NCI-H146 treated with DMSO at 0.1 percent for 48 hours (cell line): ENCODE data around the gene MAN1C1.
"Not testable (repeated sequence)": the region's sequence is repeated elsewhere in the genome, so short reads cannot be mapped to it uniquely, and the experiment has no call there.

ENCODE experiments used
- DNase-seq: peaks from one replicate; lab custom pipeline; 2025; ENCODE audit not compliant: unreplicated experiment; lab: John Stamatoyannopoulos, UW

MAN1C1 gene

DNA sequence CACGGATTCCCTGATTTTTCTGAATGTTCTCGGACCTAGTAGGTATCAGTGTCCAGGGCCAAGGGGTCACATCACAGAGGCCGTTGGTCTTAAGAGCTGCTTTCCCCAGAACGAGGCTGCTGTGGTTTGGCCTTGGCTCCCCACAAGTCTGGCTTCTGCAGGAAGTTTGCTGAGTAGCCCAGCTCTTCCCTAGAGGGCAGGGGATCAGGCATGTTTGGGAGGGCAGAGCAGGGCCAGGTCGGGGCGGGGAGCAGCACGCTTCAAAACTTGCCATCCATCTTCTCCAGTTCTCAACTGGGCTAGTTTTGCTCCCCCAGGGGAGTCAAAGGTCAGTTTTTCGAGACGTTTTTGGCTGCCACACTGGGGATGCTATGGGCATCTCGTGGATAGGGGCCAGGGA is 37.0 kb downstream of the MAN1C1 start:
- DNase-seq, result no peak

DNA sequence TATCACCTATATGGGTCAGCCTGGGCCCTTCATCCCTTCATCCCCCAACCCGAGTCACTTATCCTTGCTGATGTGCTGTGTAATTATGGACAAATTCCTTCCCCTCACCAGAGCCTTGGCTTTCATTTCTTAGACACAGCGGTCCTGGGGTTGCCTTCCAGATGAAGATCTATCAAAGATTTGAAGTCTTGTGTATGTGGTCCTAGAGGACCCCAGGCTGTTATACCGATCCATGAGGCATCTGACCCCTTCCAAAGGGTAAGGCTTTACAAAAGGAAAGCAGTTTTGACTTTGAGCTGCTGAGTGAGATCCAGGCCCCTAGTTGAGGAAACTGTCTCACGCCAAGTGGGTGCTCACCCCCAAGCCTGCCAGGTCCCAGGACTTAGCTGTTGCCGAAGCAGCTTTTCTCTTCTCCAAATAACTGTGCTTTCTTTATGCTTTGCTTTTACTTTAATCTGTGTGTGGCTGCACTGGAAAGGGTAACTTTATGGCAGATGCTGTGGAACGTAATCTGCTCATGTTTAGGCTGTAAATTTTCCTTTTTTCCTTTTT is 37.6 kb downstream of the MAN1C1 start:
- no peak for DNase-seq

DNA sequence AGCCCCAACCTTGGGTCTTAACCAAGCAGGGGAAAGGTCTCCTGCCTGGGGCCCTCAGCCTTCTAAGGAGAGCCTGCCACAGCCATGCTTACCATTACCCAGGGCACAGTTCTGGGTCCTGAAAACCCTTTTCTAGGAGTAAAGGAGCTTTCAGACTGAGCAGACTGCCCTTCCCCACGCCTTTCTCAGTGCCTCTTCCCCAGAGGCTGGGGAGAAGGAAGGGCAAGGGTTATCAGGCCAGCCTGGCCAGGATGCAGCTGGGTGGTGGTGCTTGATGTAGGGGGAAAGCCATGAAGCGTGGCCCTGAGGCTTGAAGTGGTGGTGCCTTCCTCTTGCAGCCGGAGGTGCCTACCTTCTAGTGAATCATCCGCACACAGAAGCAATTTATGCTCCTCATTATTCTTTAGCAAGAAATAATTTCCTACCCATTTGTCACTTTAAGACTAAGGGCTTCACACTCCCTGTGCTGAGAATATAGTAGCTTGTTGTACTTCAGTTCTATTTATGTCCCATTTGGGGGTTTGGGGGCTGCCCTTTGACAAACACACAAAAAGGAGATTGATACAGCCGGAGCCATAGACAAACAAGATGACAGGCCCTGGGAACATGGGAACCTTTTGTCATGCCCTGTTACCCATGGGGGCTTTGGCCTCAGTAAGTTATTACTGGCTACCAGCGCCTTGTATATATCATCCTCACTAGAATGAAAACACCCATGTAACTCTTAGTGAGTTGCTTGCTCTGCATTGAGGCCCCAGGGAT is 40.7 kb downstream of the MAN1C1 start:
- no peak for DNase-seq

DNA sequence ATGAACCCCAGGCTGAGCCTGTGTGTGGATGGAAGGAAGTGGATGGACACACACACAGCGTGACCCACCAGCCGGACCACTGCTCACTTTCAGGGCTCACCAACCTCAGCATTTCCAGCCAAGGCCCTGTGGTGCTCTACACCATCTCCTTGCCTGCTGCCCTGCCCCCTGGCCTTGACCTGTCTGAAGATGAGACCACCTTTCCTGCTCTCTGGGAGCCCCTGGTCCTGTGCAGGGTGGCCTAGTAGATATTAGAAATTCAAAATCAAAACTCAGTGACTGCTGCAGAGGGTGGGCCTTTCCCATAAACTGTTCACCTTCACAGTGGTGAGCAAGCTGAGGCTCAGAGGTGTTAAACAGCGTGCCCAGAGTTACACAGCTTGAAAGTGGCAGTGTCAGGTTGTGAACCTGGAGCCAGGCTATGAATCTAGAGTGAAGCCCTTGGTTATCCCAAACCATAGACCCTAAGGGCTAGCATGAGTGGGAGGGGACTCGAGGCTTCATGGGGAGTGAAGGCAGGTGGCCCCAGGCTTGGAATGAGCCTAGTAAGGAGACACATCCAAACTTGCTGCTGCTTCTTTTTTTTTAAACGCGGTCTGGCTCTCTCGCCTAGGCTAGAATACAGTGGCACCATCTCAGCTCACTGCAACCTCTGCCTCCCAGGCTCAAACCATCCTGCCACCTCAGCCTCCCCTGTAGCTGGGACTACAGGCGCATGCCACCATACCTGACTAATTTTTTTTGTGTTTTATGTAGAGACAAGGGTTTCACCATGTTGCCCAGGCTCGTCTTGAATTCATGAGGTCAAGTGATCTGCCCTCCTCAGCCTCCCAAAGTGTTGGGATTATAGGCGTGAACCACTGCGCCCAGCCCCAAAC is 41.5 kb downstream of the MAN1C1 start:
- no peak for DNase-seq

DNA sequence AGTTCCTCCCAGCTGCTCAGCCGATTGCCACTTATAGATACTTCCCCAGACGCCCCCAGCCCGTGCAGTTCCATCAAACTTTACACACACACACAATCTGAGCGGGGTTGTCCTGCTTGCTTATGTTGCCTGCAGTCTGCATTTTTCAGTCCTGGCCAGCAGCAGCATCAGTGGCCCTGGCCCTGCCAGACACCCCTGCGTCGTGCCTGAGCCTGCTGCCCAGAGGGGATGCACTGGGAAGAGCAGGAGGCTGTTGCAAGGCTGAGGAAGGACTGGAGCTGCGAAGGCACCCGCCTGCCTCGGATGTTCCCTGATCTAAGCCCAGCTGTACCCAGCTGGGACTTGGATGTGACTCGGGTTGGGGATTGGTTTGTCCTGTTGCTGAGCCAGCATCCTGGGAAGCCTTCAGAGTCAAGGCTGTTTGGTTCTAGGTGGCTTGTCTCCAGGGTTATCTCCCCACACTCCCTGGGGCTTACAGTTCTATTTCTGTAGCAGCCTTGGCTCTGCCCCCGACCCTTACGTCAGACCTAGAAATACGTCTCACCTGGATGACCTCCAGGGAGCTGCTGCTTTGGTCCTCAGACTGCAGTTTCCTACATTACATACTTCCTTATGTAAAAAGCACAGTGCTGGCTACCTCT is 42.3 kb downstream of the MAN1C1 start:
- DNase-seq, result no peak

DNA sequence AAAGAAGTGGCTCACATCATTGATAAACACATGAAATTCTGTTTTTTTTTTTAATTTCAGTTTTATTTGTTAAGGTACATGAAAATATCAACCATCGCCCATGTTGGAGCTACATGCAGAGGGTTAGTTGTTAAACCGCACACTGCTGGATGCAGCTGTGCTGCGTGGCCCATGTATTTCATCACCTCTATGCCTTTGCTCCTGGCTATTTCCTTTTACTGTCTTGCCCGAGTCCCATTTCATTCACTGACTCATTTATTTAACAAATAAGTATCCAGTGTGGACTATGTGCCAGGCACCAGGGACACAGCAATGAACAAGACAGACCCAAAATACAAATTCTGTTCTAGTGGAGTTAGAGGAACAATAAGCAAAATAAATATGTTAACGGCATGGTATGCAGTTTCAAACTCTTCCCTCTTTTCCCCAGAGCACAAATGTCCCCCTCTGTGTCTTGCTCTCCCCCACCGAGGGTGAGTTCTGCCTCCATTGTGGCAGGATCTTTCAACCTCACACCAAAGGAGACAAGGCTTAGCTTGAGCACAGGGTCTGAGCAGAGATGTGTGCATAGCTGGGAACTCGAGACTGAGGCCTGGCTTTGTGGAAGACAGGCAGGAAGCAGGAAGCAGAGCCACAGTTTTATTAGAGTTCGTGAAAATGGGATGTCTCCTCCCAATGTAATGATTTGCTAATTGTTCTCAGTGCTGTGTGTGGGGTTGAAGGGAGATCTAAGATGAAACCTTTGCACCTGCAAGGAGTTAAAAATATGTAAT is 44.6 kb downstream of the MAN1C1 start:
- DNase-seq, result no peak

DNA sequence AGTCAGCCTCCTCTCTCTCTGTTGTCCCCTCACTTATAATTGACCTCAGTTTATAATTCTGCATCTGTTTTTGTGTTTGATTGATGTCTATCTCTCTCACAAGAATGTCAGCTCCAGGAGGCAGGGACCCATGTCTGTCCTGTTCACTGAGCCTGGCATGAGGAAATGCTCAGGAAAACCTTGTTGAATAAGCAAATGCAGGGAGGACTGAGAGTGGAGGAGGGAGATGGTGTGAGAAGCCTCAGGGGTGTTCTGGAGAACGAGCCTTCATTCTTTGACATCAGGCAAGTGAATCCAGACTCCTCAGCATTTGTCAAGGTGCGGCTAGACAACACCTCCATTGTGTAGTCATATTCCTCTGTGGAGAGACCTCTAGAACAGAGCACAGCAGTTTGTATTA is 45.5 kb downstream of the MAN1C1 start:
- DNase-seq, result no peak

DNA sequence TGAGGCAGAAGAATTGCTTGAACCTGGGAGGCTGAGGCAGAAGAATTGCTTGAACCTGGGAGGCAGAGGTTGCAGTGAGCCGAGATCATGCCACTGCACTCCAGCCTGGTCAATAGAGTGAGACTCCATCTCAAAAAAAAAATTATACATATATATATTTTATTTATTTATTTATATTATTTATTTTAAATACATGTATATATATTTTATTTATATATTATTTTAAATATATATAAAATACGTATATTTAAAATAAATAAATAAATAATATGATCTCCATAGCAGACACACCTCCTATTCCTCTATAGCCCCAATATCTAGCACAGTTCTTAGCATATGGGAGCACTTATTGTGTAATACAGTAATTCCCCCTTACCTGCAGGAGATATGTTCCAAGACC is 46.4 kb downstream of the MAN1C1 start:
- DNase-seq, result not testable (repeated sequence)

DNA sequence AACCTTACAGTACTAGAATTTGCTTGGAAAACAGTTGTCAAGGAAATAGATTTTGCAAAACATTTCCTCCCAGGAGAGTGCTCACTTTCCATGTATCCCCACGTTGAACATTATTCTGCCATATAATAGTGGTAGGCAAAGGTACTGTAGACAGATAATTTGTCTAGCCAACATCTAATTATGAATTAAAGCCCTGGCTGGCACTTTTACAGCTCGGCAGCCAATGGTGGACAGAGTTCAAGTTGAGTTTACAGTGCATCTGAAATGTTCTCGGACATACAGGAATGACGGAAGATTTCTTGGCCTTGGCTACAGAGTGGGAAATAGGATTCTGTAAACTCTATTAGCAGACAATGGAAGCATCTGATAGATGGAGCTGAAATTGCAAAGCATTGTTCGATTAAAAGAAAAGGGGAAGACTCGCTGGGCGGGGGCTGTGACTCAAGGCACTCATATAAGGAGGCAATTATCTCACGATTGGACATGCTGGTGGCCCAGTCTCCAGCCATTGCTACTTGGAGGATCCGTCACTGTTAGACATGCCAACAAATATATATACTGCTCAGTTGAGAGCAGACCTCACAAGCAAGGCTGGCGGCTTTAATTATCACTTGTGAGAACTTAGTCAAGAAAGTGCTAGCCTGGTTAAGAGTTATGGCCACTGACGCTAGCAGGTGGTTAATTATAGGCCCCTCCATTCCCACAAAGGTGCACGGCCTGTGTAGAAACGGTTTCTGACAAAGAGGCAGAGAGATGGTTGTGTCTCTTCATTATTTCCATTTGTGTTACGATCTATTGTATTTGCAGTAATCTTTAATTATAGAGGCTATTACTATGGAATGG is 48.0 kb downstream of the MAN1C1 start:
- DNase-seq, result no peak

DNA sequence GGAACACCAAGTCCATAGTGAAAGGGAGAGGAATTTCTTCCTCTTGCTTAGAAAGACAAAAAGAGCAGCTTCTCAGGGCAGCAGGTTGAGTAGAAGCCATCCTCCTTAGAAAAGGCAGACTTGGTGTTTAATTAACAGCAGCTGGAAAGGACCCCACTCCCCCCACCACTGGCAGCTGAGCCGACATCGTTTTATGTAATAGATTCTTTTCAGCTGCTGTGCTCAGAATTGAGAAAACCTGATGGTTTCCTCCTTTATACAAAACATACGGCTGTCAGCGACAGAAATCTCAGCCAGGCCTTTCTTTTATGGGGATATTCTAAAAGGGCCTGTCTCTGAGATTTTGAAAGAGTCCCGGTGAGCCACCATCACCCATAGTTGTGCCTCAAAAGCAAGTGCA is 49.9 kb downstream of the MAN1C1 start:
- no peak for DNase-seq

DNA sequence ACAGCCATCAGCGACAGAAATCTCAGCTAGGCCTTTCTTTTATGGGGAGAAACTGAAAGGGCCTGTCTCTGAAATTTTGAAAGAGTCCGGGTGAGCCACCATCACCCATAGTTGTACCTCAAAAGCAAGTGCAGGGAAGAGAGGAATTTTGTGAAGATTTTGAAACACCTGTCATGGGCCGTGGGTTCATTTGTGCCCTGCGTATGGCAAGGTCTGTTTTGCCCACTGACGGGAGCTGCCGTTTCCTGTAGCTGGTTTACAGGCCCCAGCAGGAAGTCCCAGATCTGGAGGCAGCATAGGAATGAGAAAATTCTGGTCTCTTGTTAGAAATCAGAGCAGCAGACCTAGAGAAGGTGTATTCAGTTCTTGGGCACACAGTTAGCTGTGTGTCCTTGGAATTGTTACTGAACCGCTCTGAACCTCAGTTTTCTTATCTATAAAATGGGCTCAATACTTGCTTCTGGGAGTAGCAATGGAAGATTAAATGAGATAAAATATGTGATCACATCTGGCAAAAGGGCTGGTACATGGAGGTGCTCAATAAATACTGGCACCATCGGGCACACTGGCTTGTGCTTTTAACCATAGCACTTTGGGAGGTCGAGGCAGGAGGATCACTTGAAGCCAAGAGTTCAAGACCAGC is 52.5 kb downstream of the MAN1C1 start:
- no peak for DNase-seq

DNA sequence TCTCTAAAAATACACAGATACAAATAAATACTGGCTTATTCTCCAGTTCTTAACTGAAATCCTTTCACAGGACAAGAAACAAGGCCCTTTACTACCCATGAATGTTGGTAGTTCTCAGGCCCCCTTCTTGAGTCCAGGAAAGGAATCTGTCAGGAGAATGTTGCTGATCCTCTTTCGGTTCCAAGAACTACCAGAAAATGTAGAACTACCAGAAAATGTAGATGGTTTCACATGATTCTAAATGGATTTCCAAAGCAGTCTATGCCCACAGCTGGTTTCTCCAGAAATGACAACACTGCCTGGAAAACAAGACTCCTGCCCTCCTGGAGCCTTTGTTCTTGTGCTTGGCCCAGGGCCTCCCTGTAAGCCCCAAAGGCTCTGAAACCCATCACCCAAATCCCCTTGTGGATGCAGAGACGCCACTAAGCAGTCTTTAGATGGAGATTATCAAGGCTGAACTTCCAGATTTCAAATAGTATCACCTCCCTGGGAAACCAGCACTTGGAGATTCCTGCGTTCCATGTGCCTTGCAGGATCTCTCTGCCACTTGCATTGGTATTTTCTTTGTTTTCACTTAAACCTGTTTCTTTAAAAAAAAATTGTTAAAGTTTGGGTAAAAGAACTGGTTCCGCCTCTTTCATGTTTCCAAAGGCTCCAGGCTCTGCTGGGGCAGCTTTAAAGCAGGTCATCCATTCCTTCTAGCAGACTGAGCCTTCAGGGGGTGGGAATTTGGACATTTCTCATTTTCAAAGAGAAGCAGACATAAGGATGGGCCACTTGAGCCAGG is 53.4 kb downstream of the MAN1C1 start:
- no peak for DNase-seq

DNA sequence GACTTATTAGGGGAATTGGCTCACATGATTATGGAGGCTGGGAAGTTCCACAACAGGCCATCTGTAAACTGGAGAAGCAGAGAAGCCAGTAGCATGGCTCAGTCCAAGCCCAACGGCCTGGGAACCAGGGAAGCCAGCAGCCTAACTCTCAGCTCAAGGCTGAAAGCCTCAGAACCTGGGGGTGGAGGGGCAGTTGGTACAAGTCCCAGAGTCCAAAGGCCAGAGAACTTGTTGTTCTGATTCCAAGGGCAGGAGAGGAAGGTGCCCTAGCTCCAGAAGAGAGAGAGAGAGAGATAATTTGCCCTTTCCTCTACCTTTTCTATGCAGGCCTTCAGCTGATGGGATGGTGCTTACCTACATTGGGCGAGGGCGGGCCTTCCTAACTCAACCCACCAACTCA is 55.3 kb downstream of the MAN1C1 start:
- no peak for DNase-seq

DNA sequence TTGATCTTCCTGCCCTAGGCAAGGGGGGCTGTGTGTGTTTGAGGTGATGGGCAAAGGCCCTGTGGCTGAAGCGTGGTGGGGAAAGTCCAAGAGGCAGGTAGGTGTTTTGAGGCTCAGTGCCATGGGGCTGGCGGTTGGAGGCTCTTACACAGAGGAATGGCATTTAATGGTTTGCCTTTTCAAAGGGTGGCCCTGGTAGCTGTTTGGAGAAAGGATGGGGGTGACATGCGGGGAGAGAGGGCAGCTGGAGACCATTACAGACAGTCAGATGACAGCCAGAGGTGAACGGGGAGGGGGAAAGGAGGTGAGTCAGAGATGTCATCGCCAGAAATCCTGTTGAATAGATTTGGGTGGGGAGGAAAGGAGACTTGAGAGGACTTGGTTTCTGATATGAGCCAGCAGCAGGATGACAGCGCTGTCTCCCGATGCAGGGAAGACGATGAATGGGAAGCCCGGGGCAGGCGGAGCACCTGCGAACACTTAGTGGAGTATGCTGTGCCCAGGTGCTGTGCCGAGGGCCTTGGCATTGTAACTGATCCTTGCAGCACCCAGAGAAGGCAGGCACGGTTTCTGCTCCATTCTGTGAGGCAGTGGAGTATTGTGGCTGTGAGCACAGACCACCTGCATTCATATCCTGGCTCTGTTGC is 56.3 kb downstream of the MAN1C1 start:
- DNase-seq, result no peak

DNA sequence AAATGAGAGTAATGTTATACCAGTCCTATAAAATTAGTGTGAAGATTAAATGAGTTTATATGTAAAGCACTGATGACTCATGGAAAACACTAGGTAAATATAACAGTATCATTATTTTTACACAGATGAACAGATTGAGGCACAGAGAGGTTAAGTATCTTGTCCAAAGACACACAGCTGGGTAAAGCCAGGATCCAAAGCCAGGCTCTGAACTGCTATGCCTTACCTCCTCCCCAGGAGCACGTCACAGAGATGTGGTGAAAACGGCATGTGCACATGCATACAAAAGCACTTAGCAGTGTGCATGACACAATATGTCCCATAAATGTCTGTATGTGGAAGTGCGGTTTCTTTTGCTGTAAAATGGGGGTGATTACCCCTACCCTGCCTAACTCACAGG is 56.9 kb downstream of the MAN1C1 start:
- no peak for DNase-seq

DNA sequence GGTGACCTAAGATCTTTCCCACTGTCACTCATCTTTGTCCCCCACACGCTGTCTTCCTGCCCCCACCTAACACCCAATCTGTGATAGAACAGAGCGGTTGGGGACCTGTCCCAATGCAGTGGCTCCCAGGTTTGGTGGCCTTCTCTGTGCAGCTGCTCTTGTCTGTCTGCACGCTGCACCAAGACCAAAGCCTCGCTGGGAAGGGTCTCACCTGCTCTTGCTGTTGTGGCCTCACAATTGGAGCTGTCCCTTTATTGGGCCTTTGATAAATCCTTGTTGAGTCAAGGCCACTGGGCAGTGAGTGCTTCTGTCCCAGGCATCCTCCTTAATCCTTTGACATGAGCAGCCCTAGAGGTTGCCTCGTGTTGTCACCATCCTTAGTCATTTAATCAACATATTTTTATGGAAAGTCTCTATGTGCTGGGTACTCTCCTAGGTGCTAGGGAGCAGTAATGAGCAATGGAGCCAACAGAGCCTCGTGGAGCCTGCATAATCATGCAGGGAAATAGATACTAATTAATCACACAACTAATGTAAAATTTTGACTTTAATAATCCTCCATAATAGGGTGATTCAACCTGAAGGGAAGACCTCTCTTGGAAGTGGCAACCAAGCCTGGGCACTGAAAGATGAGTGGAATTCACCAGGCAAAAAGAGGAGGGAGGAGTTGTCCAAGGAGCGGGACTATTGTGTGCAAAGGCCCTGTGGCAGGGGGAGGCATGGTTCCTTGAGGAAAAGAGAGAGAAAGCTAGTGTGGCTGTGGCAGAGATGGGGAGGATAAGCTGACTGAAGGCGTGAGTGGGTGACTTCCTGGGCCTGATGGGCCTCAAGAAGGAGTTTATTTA is 57.6 kb downstream of the MAN1C1 start:
- no peak for DNase-seq

DNA sequence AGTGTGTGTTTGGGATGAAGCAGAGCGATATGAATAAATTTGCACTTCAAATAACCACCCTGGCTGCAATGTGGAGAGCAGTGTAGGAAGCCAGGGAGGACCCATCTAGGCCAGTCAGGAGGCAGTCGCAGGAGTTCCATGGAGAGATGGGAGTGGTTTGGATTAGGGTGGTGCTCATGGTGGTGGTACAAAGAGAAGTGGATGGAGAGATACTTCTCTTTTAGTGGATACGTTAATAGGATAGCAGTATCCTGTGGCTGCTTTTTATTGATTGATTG is 58.2 kb downstream of the MAN1C1 start:
- DNase-seq, result no peak
